Activated CD4-positive, alpha-beta memory T cell treated with anti-CD3 and anti-CD28 coated beads, Interleukin-2, amount 10 ng/mL, durations not matched to agents 7 days and 5 days (primary cell): Measurements from ENCODE around the gene IGFL3. TPM values are rescaled to one million over a fixed set of nuclear protein-coding genes. Genes with fewer than 3 reads are reported as not detected.
"Not testable (repeated sequence)": the region's sequence is repeated elsewhere in the genome, so short reads cannot be mapped to it uniquely, and the experiment has no call there.

Experiments
- CTCF ChIA-PET: fragments of 350-600 bp; sonication (Branson Sonifier 250); formaldehyde crosslinking; loops from one replicate; lab custom pipeline; 2021; ENCODE audit warnings: antibody characterized with exemption, inconsistent platforms; lab: Charles Lee
- POLR2A ChIA-PET: fragments of 350-600 bp; sonication (Branson Sonifier 250); formaldehyde crosslinking; loops from one replicate; lab custom pipeline; 2021; ENCODE audit warnings: antibody characterized with exemption; lab: Charles Lee
- DNase-seq: peaks from one replicate; pipeline ENCODE4 v3.0.0-alpha.2; 2020
- H3K27ac Mint-ChIP-seq: one replicate; pipeline ENCODE4 v1.8.0; 2021; ENCODE audit warnings: mild to moderate bottlenecking, mixed read lengths
- H3K27me3 Mint-ChIP-seq: one replicate; pipeline ENCODE4 v1.8.0; 2021; ENCODE audit warnings: mixed read lengths
- H3K36me3 Mint-ChIP-seq: one replicate; pipeline ENCODE4 v1.8.0; 2021; ENCODE audit warnings: low read depth, mixed read lengths
- H3K4me1 Mint-ChIP-seq: one replicate; pipeline ENCODE4 v1.8.0; 2021; ENCODE audit warnings: mixed read lengths
- H3K4me3 Mint-ChIP-seq: one replicate; pipeline ENCODE4 v1.8.0; 2021; ENCODE audit warnings: mild to moderate bottlenecking, mixed read lengths
- H3K9me3 Mint-ChIP-seq: one replicate; pipeline ENCODE4 v1.8.0; 2021; ENCODE audit warnings: mixed read lengths
- total RNA-seq, 2 experiments: library from RNA; stranded (reverse); gene quantifications; one replicate each; pipeline ENCODE4 v1.2.3, GENCODE V29; 2021

Gene IGFL3
- not detected for total RNA-seq

DNA sequence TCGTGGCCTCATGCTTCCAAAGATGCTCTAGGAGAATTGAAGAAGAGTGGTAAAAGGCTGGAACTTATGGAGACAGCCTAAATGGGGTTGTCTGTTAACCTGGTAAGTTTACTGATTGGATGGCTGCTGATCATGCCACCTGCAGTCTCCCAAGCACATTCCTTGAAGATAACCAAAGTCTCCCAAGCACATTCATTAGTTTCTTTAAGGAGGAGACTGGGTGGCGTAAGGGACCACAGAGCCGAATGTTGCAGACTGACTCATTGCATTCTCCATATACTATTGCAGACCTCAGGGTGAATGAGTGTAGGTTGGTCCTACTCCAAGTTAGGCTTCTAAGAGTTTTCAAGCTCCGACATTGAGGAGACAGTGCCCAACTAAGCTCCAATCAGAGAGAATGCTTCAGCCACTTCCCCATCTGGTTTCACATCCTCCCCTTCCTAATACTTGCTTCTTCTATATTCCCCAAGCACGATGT, at the start of gene IGFL3:
TSS of gene IGFL3 (minus strand) at position 51 of the 478 bp plus-strand sequence. CDS start at position 12, 39 bp downstream.
- Mint-ChIP-seq H3K4me3 (no peak within 1 kb of the TSS), H3K27ac (no peak within 1 kb of the TSS), H3K27me3 (peaks cover 63% of the 10 kb centered on the region), H3K4me1 (no peaks in the 10 kb centered on the region), H3K9me3 (no peaks in the 10 kb centered on the region), H3K36me3 (no peaks in the 10 kb centered on the region)
- ChIA-PET POLR2A (no interaction called here), CTCF (no interaction called here)
- DNase-seq = no peak

DNA sequence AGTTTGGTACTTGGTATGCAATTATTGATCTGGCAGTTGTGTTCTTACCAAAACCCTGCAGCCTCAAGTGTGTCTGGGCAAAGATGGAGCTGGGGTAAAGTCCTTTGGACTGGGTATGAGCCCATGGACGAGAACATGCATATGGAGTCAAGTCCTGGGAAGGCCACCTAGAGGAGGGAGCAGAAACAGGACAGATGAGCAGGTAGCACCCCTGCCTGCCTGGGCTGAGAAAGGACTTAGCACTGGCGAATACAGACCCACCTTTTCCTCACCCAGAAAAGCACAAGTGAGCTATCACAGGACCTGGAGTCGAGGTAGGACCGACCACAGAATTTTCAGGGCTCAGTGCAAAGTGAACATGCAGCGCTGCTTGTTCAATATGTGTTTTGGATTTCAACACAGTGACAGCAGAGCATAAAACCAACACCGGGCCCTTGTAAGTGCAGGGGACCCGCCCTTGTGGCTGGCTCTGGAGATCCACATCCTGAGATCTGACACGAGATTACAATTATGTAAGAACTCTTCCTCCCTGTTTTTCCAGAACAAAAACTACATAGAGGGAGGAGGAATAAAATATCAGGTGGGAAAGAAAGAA, 49.5 kb upstream of the IGFL3 start:
- CTCF ChIA-PET = no interaction called here
- POLR2A ChIA-PET = no interaction called here
- Mint-ChIP-seq H3K4me1 (no peaks in the 10 kb centered on the region), H3K27ac (no peak overlapping the region), H3K4me3 (no peak overlapping the region), H3K27me3 (peaks cover 19% of the 10 kb centered on the region), H3K36me3 (no peaks in the 10 kb centered on the region), H3K9me3 (no peaks in the 10 kb centered on the region)
- DNase-seq = no peak

DNA sequence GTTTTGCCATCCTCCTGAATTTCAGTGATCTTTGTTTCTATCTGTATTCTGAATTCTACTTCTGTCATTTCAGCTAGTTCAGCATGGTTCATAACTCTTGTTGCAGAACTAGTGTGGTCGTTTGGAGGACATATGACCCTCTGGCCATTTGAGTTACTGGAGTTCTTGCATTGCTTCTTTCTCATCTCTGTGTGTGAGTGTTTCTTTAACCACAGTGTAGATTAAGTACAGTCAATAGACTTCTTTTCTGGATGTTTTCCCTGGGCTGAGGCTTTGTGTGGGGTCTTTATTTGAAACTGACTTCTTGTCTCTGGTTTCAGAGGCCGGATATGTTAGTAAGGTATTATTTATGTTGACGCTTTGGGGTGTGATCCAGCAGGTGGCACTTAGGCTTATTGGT, 38.2 kb upstream of the IGFL3 start:
- Mint-ChIP-seq H3K4me1 (no peaks in the 10 kb centered on the region), H3K4me3 (no peak overlapping the region), H3K27ac (no peak overlapping the region), H3K9me3 (peaks cover 13% of the 10 kb centered on the region), H3K27me3 (peaks cover 39% of the 10 kb centered on the region), H3K36me3 (no peaks in the 10 kb centered on the region)
- ChIA-PET POLR2A (no interaction called here), CTCF (interaction anchor here (1.4 kb wide), 1 partner anchor 134 kb away, joined by 4 read pairs; no protein-coding TSS in a partner anchor)
- no peak for DNase-seq

DNA sequence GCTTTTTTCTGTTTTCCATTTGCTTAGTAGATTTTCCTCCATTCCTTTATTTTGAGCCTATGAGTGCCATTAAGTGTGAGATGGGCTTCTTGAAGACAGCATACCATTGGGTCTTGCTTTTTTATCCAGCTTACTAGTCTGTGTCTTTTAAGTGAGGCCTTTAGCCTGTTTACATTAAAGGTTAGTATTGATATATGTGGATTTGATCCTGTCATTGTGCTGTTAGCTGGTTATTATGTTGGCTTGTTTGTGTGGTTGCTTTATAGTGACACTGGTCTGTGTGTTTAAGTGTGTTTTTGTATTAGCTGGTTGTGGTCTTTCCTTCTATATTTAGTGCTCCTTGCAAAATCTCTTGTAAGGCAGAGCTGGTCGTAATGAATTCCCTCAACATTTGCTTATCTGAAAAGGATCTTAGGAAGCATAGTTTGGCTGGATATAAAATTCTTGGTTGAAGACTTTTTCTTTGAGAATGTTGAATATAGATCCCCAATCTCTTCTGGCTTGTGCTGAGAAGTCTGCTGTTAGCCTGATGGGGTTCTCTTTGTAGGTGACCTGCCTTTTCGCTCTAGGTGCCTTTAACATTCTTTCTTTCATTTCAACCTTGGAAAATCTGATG, 37.3 kb upstream of the IGFL3 start:
- DNase-seq, POLR2A ChIA-PET, H3K27ac Mint-ChIP-seq, H3K4me1 Mint-ChIP-seq, H3K36me3 Mint-ChIP-seq, H3K4me3 Mint-ChIP-seq: not testable (repeated sequence)
- peaks cover 13% of the 10 kb centered on the region for H3K9me3 Mint-ChIP-seq
- CTCF ChIA-PET = interaction anchor here (1.4 kb wide), 1 partner anchor 133 kb away, joined by 4 read pairs; no protein-coding TSS in a partner anchor
- peaks cover 37% of the 10 kb centered on the region for H3K27me3 Mint-ChIP-seq

DNA sequence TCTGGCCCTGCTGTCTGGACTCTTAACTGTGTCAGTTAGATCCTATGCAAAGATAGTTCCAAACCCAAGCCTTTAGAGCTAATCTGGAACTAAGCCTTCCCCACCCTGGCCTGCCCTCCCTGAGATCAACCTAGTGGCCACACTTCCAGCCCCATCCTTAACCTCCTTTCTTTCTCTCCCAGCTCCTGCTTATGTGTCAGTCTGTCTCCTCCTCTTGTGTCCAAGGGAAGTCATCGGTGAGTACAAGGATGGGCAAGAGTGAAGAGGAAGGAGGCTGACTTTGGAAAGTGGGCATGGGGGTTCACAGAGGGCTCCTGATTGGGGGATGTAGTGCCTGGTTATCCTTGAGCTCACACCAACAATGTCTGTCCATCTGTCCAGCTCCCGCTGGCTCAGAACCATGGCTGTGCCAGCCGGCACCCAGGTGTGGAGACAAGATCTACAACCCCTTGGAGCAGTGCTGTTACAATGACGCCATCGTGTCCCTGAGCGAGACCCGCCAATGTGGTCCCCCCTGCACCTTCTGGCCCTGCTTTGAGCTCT, 35.8 kb upstream of the IGFL3 start:
- ChIA-PET CTCF (no interaction called here), POLR2A (no interaction called here)
- H3K27me3 Mint-ChIP-seq = peaks cover 40% of the 10 kb centered on the region
- H3K36me3 Mint-ChIP-seq = no peaks in the 10 kb centered on the region
- H3K27ac Mint-ChIP-seq = no peak overlapping the region
- H3K9me3 Mint-ChIP-seq = peaks cover 13% of the 10 kb centered on the region
- H3K4me1 Mint-ChIP-seq = no peaks in the 10 kb centered on the region
- no peak overlapping the region for H3K4me3 Mint-ChIP-seq
- DNase-seq = no peak

DNA sequence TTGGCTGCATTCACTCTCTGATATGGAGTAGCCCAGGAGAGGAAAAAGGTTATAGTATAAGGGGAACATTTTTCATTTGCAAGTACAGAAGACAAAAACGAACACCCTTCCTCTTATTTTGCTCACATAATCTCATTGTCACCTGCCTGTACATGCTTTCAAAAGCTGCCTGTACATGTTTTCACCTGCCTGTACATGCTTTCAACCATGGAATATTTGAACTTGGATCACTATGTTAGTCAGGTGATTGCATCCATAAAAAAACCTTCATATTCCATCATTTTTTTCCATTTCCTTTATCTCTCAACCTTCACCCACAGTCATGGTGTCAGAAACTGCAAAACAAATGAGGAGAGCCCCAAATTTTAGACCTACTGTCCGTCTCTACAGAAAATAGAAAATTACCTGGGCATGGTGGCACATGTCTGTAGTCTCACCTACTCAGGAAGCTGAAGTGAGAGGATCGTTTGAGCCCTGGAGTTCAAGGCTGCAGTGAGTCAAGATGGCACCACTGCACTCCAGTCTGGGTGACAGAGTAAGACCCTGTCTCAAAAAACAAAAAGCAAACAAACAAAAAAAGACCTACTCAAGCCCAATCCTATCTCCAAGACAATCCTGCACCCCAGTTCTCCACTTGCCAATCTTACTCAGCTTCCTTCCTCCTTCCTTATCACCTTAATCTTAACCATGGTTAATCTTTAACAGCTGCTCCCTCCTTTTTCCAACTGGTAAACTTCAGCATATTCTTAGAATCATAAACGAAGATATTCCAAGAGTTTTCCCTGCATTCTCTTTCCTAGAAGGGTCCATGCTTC, 35.1 kb upstream of the IGFL3 start:
- Mint-ChIP-seq H3K27ac (no peak overlapping the region), H3K4me3 (no peak overlapping the region), H3K27me3 (peaks cover 40% of the 10 kb centered on the region), H3K4me1 (no peaks in the 10 kb centered on the region), H3K9me3 (peaks cover 13% of the 10 kb centered on the region), H3K36me3 (no peaks in the 10 kb centered on the region)
- DNase-seq = no peak
- ChIA-PET CTCF (no interaction called here), POLR2A (no interaction called here)

DNA sequence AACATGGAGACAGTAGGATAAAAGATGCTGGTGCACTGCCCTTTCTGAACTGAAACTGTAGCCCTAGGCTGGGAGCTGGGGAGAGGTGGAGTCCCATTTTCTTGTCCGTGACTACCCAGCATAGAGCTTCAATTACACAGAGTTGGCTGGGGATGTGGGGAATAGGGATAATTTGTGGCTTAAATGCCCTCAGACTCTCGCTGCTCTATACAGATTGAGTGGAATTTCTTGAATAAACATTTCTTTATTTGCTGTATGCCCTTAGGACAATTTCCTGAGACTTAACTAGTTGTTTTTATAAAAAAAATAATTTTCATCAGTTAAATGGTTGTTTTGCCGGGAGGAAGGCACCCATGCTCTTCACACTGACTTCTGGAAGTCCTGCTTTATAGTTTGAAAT, 30.7 kb upstream of the IGFL3 start:
- Mint-ChIP-seq H3K4me1 (no peaks in the 10 kb centered on the region), H3K36me3 (no peaks in the 10 kb centered on the region), H3K9me3 (no peaks in the 10 kb centered on the region), H3K4me3 (no peak overlapping the region), H3K27ac (no peak overlapping the region), H3K27me3 (peaks cover 46% of the 10 kb centered on the region)
- ChIA-PET CTCF (no interaction called here), POLR2A (no interaction called here)
- DNase-seq = no peak

DNA sequence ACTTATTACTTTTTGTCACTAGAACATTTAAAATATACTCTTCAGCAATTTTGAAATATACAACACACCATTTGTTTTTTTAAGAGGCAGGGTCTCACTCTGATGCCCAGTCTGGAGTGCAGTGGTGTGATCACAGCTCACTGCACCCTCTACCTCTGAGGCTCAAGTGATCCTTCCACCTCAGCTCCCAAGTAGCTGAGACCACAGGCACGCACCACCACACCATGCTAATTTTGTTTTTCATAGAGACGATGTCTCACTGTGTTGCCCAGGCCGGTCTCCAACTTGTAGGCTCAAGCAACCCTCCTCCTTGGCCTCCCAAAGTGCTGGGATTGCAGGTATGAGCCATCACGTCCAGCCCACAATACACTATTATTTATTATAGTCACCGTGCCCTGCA, 26.1 kb upstream of the IGFL3 start:
- DNase-seq = no peak
- Mint-ChIP-seq H3K27me3 (peaks cover 55% of the 10 kb centered on the region), H3K36me3 (no peaks in the 10 kb centered on the region), H3K9me3 (no peaks in the 10 kb centered on the region), H3K4me3 (no peak overlapping the region), H3K4me1 (no peaks in the 10 kb centered on the region), H3K27ac (no peak overlapping the region)
- POLR2A ChIA-PET = no interaction called here
- CTCF ChIA-PET = no interaction called here

DNA sequence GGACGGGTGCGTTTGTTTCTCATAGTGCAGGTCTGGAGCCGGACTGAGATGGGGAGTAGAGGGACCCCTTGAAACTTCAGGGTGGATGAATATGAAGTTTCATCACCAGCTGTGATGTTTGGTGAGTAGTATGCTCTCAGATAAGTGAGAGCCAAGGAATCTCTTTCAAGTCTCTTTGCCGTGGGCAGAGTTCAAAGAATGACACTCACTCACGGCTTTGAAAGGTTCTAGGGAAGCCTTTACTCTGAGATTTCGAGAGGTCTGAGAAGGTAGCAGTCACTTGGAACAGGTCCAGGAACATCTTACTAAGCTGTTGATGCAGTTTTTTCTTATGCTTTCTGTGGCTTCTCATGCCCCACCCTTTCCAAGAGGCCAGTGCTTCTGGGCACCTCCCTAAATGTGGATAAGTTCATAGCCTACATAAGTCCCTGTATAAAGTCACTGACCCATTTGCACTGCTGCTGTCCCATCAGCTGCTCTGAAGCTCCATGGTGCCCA, 23.4 kb upstream of the IGFL3 start, which contains the start of gene IGFL2:
TSS of gene IGFL2 (plus strand) at position 448 of the 498 bp plus-strand sequence. CDS start at position 489, 41 bp downstream.
- ChIA-PET POLR2A (interaction anchor here (0.6 kb wide), 1 partner anchor 29 kb away, joined by 3 read pairs; no protein-coding TSS in a partner anchor), CTCF (no interaction called here)
- no peaks in the 10 kb centered on the region for H3K4me1 Mint-ChIP-seq
- H3K27me3 Mint-ChIP-seq = peaks cover 55% of the 10 kb centered on the region
- H3K4me3 Mint-ChIP-seq = no peak within 1 kb of the TSS
- H3K27ac Mint-ChIP-seq = no peak within 1 kb of the TSS
- no peak for DNase-seq
- no peaks in the 10 kb centered on the region for H3K9me3 Mint-ChIP-seq
- H3K36me3 Mint-ChIP-seq = no peaks in the 10 kb centered on the region

DNA sequence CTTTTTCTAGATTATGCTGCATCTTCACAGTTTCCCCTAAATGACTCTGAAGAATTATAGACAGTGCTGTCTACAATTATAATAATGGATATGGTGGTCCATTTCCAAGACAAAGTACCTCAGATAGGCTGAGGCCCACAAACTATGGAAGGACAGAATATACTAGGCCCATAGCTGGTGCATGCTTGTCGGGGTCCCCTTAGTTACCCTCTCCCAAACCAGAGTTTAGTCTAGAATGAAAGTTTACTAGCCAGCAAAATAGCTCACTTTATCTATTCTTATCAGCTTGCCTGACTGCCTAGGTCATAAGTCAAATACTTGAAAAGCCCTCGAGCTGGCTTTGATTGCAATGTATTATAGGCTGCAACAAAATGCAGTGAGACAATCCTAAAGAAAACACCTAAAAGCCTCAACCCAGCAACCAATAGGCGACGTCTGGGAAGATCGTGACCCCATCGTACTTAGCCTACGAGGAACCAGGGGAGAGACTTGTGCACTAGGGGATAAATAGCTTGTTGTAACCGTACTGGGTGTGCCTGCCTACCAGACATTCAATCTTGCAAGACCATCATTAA, 22.8 kb upstream of the IGFL3 start:
- H3K27me3 Mint-ChIP-seq = peaks cover 51% of the 10 kb centered on the region
- no peak for DNase-seq
- no peaks in the 10 kb centered on the region for H3K9me3 Mint-ChIP-seq
- H3K4me1 Mint-ChIP-seq = no peaks in the 10 kb centered on the region
- no peaks in the 10 kb centered on the region for H3K36me3 Mint-ChIP-seq
- CTCF ChIA-PET = no interaction called here
- H3K27ac Mint-ChIP-seq = no peak overlapping the region
- POLR2A ChIA-PET = interaction anchor here (0.6 kb wide), 1 partner anchor 30 kb away, joined by 3 read pairs; no protein-coding TSS in a partner anchor
- H3K4me3 Mint-ChIP-seq = no peak overlapping the region

DNA sequence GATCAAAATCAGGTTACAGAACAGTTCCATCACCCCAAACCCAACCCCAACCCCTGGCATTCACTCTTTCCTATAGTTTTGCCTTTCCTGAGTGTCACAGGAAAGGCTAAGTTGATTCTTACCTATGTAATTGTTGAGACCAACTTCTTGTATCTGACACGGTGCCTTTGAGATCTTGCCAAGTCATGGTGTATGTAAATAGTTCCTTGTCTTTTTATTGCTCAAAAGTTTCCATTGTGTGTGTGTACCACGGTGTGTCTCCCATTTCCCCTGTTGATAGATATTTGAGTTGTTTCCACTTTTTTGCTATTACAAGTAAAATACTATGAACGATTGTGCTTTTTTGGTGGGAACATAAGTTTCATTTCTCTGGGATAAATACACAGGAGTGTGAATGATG, 20.3 kb upstream of the IGFL3 start:
- no peaks in the 10 kb centered on the region for H3K4me1 Mint-ChIP-seq
- H3K27ac Mint-ChIP-seq = no peak overlapping the region
- H3K27me3 Mint-ChIP-seq = peaks cover 48% of the 10 kb centered on the region
- no peak overlapping the region for H3K4me3 Mint-ChIP-seq
- DNase-seq = no peak
- ChIA-PET POLR2A (no interaction called here), CTCF (no interaction called here)
- no peaks in the 10 kb centered on the region for H3K36me3 Mint-ChIP-seq
- no peaks in the 10 kb centered on the region for H3K9me3 Mint-ChIP-seq

DNA sequence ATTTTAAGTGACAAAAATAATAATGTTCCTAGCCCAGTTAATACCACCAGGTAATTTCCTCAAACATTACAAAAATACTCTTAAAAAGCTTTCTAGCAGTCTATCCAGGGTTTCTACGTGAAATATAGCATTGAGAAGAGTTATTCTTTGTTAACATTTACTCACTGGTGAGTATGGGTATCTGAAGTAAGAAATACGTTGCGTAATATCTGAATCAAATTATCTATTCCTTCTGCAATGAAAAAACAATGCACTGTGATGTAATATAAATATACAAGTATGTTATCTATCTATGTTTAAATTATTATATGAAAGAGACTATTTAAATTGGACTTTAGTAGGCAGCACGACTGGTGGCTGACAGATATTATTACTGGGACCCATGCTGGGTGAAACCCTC, 17.8 kb upstream of the IGFL3 start:
- no peak for DNase-seq
- H3K4me3 Mint-ChIP-seq = no peak overlapping the region
- POLR2A ChIA-PET = no interaction called here
- H3K27me3 Mint-ChIP-seq = peaks cover 39% of the 10 kb centered on the region
- CTCF ChIA-PET = interaction anchor here (0.5 kb wide), 1 partner anchor 937 kb away, joined by 3 read pairs; no protein-coding TSS in a partner anchor
- H3K9me3 Mint-ChIP-seq = no peaks in the 10 kb centered on the region
- no peak overlapping the region for H3K27ac Mint-ChIP-seq
- no peaks in the 10 kb centered on the region for H3K36me3 Mint-ChIP-seq
- H3K4me1 Mint-ChIP-seq = no peaks in the 10 kb centered on the region
